ENCODE measurements around the gene ARHGEF17. TPM values are rescaled to one million over a fixed set of nuclear protein-coding genes. Genes with fewer than 3 reads are reported as not detected.
"Not testable (repeated sequence)": the region's sequence is repeated elsewhere in the genome, so short reads cannot be mapped to it uniquely, and the experiment has no call there.

The ARHGEF17 gene
- polyA plus RNA-seq (ENCODE audit: insufficient read length), result 94.4 TPM
- long read RNA-seq, donor 1, full-length matches to known transcripts, result 13 of 18 reads
- long read RNA-seq, donor 1, partial matches to known transcripts, result 5 of 18 reads
- long read RNA-seq, donor 1, other reads (novel, unspliced or antisense), result 0 of 18 reads
- long read RNA-seq, donor 2, full-length matches to known transcripts, result 16 of 23 reads
- long read RNA-seq, donor 2, partial matches to known transcripts, result 7 of 23 reads
- long read RNA-seq, donor 2, other reads (novel, unspliced or antisense), result 0 of 23 reads
- long read RNA-seq, donor 3, full-length matches to known transcripts, result 2 of 2 reads
- long read RNA-seq, donor 3, partial matches to known transcripts, result 0 of 2 reads
- long read RNA-seq, donor 3, other reads (novel, unspliced or antisense), result 0 of 2 reads
- long read RNA-seq, donor 4, result 0 reads
- long read RNA-seq, donor 5, full-length matches to known transcripts, result 11 of 11 reads
- long read RNA-seq, donor 5, partial matches to known transcripts, result 0 of 11 reads
- long read RNA-seq, donor 5, other reads (novel, unspliced or antisense), result 0 of 11 reads
- long read RNA-seq, donor 6, full-length matches to known transcripts, result 3 of 15 reads
- long read RNA-seq, donor 6, partial matches to known transcripts, result 12 of 15 reads
- long read RNA-seq, donor 6, other reads (novel, unspliced or antisense), result 0 of 15 reads
- long read RNA-seq, donor 7, full-length matches to known transcripts, result 11 of 48 reads
- long read RNA-seq, donor 7, partial matches to known transcripts, result 37 of 48 reads
- long read RNA-seq, donor 7, other reads (novel, unspliced or antisense), result 0 of 48 reads
- long read RNA-seq, donor 8, full-length matches to known transcripts, result 3 of 3 reads
- long read RNA-seq, donor 8, partial matches to known transcripts, result 0 of 3 reads
- long read RNA-seq, donor 8, other reads (novel, unspliced or antisense), result 0 of 3 reads

GRCh38 chr11:73308003-73308960 is at the start of gene ARHGEF17:
TSS of gene ARHGEF17 (plus strand) at chr11:73308276. CDS start at chr11:73308639, 363 bp downstream.
- DNase-seq, result peak; percentile 88

GRCh38 chr11:73259406-73260126 is 48.5 kb upstream of the ARHGEF17 start:
- DNase-seq, result no peak

GRCh38 chr11:73260127-73260457 is 48.0 kb upstream of the ARHGEF17 start:
- DNase-seq, result no peak

GRCh38 chr11:73262851-73263495 is 45.1 kb upstream of the ARHGEF17 start:
- no peak for DNase-seq

GRCh38 chr11:73263640-73264039 is 44.4 kb upstream of the ARHGEF17 start:
- no peak for DNase-seq

GRCh38 chr11:73265278-73265810 is 42.7 kb upstream of the ARHGEF17 start:
- no peak for DNase-seq

- no peak for DNase-seq
These were observed 42.0 kb upstream of the ARHGEF17 start for GRCh38 chr11:73265853-73266645.

GRCh38 chr11:73266646-73267020 is 41.4 kb upstream of the ARHGEF17 start:
- no peak for DNase-seq

GRCh38 chr11:73267122-73267846 is 40.8 kb upstream of the ARHGEF17 start:
- DNase-seq, result no peak

GRCh38 chr11:73267906-73268540 is 40.1 kb upstream of the ARHGEF17 start:
- no peak for DNase-seq

- DNase-seq, result no peak
These were observed 39.3 kb upstream of the ARHGEF17 start for GRCh38 chr11:73268671-73269271.

GRCh38 chr11:73269459-73270015 is 38.5 kb upstream of the ARHGEF17 start:
- no peak for DNase-seq

GRCh38 chr11:73270016-73270854 is 37.8 kb upstream of the ARHGEF17 start:
- DNase-seq, result no peak

- no peak for DNase-seq
These were observed 37.1 kb upstream of the ARHGEF17 start for GRCh38 chr11:73270855-73271477.

- not testable (repeated sequence) for DNase-seq
These were observed 36.6 kb upstream of the ARHGEF17 start for GRCh38 chr11:73271478-73271865.

Data from left kidney (tissue), 8 donors.